IPS-11a (cell line): ENCODE data around the gene CFC1.
"Not testable (repeated sequence)": the region's sequence is repeated elsewhere in the genome, so short reads cannot be mapped to it uniquely, and the experiment has no call there.

ENCODE experiments used
- H3K4me3 ChIP-seq: one replicate; pipeline ENCODE4 v1.5.1; 2013; ENCODE audit warnings: low read depth, low read length, control low read depth

CFC1 gene

DNA sequence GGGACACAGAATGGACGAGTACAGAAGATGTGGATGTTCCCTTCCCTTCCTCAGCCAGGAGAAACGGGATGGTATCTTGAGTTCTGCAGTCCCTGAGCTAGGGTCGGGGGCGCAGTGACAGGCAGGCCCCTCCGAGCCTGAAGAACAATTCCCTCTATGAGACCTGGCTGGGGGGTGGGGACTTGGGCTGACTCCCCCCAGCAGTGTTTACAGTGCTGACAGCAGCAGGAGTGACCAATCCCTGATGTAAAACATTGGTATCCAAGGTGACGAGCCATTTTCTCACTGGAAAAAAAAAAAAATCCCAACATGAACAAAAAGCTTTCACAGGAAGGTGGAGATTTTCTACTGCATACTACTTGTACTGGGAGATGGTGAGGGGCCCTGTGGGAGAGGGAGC lies at the start of gene CFC1:
TSS of gene CFC1 (minus strand) at position 183 of the 400 bp plus-strand sequence. CDS start 288 bp downstream, outside the sequence.
- not testable (repeated sequence) for H3K4me3 ChIP-seq

DNA sequence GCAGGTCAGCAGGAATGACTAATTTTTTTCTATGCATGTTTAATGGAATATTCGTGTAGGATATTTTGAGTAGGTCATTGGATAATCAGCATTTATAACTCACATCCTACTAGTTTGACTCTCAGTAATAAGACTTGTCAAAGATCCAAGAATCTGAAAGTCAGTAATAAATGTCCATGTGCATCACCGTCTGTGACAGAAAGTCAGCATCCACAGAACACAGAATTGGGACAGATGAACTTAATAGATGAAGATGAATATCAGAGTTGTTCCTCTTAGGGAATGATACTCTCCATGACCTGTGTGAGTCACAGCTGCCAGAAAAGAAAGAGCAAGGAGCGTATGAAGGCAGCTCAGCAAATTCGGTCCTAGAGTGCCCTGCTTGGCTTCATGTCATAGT lies 42.3 kb upstream of the CFC1 start:
- H3K4me3 ChIP-seq, result not testable (repeated sequence)

DNA sequence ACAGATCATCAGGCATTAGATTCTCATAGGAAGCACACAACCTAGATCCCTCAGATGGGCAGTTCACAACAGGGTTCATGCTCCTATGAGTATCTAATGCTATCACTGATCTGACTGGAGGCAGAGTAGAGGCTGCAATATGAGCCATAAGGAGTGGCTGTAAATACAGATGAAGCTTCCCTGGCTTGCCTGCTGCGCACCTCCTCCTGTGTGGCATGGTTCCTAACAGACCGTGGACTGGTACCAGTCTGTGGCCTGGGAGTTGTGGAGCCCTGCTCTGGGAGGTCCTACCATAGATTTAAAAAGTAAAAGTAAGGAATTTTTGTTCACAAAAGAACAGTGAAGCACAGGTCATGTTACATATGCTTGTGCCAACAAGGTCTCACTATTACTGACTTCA lies 39.6 kb upstream of the CFC1 start:
- H3K4me3 ChIP-seq, result not testable (repeated sequence)

DNA sequence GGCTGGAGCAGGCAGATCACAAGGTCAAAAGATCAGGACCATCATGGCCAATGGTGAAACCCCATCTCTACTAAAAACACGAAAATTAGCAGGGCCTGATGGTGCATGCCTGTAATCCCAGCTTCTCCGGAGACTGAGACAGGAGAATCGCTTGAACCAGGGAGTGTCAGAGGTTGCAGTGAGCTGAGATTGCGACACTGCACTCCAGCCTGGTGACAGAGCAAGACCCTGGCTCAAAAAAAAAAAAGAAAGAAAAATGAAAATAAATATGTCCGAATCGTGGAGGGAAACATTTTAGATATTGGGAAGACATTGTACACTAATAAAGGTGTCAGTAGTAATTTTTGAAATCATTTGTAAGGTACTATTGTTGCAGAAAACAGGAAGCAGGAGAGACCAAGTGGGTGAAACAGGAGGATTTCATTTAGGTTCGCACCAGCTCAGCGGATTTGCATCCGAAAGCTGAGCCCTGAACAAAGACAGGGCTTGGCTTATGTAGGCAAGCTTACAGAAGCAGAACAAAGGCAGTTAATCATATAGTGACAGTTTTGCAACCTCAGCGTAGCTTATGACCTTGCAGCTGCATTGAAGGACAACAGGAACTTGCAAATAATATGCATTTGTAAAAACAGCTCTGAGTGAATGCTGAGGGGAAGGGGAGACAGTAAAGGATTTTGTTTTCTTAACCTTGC lies 29.6 kb upstream of the CFC1 start:
- H3K4me3 ChIP-seq, result not testable (repeated sequence)

DNA sequence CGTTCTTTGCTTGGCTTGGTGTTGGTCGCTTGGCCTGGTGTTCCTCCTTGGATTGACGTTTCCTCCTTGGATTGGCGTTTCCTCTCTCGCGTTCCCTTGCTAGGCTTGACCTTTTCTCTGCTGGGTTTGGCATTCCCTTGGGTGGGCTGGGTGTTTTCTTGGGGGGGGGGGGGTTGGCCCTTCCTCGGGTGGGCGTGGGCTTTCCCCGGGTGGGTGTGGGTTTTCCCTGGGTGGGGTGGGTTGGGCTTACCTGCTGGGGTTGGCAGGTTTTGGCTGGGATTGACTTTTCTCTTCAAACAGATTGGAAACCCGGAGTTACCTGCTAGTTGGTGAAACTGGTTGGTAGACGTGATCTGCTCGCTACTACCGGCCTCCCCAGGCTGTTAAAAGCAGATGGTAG lies 11.8 kb upstream of the CFC1 start, which contains the start of gene POTEJ:
TSS of gene POTEJ (plus strand) at position 301 of the 400 bp plus-strand sequence. CDS start at position 394, 93 bp downstream.
- not testable (repeated sequence) for H3K4me3 ChIP-seq

DNA sequence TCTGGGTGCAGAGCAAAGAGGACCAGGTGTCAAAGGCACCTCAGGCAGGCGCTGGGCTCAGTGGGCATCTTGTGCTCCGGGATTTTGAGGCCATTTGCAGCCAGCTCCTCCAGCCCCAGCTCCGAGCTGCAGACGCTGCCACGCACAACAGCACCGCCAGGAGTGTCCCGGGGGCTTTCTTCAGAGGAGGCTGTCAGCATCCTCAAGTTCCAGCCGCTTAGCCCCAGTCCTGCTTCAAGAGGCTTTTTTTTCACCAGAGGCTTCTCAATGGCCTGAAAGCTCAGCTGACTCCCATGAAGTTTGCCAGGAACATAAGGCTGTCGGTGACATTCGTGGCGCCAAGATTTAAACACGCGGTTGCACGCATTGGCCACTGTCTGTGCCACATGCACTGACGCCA lies 11.1 kb upstream of the CFC1 start:
- H3K4me3 ChIP-seq, result not testable (repeated sequence)

DNA sequence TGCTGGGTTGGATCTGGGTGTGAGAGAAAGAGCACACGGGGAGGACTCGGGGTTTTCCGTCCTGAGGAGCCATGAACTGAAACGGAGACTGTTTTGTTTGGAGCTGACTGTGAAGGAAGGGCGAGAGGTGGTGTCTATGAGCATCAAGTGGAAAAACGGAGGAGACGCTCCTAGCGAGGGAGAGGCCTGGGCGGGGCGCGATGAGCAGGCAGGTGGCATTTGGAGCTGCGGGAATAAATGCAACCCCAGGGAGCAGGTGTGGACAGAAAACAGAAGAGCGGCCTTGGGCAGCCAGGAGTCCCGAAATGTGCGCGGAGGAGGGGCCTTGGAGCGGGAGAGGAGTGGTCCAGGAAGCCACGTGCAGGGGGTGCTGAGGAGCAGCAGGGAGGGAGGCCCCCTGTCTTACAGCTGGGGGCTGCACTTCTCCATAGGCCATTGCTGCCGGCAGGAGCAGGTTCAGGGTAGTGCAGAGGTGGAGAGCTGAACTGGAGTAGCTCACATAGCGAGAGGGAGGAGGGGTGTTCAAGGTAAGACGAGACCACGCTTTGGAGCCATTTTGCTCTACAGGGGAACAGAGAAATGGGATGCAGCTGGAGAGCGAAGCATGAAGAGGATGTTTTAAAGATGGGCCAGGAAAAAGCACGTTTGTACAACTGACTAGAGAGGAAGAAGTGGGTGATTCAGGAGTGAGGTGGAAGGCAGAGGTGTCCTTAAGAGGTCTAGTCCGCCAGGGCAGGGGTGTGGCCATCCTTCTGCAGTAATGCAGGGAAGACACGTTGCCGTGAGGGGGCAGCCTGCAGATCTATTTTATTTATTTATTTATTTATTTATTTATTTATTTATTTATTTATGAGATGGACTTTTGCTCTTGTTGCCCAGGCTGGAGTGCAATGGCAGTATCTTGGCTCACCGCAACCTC lies 9.9 kb upstream of the CFC1 start:
- H3K4me3 ChIP-seq, result not testable (repeated sequence)

DNA sequence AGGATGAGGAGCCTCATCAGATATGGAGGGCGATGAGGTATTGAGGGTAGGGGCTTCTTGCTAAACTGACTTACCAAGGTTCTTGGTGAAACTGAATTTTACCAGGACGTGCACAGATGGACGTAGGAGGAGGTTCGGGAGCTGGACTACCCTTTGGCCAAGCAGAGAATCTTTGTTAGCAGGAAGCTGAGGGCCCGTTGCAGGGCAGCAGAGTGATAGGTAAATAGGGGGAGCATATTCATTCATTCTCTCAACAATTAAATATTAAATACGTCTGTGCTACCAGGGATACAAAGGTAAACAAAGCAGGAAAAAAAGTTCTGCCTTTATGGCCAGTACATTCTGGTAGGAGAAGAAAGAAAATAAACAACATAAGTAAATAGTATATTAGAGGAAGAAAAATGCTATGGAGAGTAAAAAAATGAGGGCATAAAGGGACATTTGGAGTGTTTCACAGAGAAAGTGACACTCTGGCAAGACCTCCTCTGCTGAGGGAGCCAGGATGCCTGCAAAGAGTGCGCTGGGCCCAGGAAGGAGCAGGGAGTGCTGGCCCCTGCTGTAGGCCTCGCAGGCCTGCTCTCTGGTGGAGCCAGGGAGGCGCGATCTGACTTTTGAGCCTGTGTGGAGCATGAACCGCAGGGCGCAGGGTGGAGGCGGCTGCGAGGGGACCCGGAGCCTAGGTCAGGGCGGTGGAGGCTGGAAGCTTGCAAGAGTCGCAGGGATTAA lies 9.1 kb upstream of the CFC1 start:
- H3K4me3 ChIP-seq, result not testable (repeated sequence)

DNA sequence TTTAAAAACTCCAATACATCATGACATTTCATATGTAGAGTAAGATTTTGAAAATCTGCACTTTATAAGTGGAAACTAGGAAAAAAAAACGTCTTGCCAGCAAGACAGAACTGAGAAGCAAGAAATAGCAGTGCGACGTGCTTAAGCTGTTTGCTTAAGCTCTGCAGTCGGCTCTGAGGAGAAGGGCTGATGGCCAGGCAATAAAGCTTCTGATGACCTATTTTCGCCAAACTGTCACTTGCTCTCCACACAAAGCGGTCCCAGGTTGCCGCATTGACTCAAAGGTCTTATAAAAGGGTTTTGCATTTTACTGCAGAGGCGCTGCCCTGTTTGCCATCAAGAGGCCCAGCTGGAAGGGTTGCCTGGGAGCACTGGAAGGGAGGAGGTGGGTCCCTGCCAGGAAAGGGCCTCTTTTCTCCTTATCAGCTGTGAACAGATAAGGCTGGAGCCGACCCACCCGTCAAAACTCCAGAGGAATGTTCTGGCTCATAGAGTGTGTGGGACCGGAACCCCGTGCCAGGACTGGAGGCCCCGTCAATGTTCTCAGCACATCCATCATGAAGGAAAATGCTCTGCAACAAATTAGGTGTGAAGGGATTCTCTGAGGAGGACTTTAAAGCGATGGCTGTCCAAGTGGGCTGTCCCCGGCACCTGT lies 2.4 kb upstream of the CFC1 start:
- not testable (repeated sequence) for H3K4me3 ChIP-seq

DNA sequence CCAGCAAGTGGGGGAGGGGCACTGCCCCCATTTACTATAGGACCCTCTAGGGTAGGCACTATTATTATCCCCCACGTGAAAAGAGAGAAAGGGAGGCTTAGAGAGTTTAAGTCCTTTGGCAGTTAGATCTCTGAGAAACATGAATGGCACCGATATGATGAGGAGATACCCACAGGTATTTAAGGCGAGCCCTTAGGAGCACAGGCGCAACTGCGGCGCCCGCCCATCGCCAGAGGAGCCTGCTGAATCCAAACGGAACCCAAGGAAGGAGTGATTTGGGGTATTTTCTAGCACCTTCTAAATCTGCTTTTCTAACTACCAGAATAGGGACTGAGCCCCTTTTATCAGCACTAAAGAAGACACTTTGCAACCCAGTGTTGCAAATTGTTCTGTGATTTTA lies 551 bp upstream of the CFC1 start:
- not testable (repeated sequence) for H3K4me3 ChIP-seq

DNA sequence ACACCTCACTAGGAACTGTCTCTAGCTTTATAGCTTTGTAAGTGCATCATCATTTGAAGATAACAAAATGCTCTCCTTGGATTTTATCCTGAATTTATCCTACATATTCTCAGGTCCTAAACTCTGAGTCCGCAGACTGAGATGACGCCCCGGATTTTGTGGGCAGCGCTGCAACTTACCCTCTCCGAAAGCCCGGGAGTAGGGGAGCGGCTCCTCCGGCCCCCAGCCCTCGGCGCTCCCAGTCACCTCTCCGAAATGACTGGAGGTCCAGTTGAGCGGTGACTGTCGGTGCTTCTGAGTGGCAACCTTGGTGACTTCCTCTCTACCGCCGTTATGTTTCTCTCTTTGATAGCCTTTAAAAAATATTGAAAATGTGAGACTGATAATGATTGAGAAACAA lies 912 bp downstream of the CFC1 start:
- not testable (repeated sequence) for H3K4me3 ChIP-seq

DNA sequence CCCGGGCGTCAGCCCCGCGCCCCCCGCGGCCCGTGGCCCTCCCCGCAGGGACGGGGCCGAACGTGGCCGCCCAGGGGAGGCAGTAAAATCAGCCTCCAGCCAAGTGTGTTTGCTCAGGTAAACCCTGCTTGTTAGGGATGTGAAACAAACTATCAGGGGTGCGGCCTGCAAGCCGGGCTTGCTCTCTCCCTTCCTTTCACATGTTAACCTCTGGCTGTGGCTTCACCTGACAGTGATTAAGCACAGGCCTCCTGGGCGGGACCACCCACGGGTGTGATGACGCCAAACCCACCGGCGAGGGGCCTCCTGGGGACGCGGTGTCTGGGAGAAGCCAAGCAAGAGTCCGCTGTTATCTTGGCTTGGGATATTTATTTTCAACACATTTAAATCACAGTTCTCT lies 1.4 kb downstream of the CFC1 start:
- H3K4me3 ChIP-seq, result not testable (repeated sequence)

DNA sequence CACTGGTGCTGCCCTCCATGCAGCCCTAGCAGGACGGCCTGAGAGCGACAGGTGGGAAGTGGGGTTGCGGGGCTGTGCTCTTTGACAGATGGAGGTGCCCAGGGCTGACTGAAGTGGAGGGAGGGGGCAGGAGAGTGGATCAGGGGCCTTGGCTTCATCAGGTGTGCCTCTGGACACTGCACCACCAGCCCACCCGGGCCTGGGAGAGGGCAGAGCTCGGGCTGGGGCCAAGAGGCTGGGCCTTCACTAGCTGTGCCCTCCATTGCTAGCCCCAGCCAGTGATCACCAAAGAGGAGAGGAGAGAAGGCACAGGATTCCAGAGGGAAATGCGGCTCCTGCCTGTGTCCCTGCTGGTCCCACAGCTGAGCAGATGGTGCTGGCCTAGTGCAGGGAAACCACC lies 2.6 kb downstream of the CFC1 start:
- not testable (repeated sequence) for H3K4me3 ChIP-seq

DNA sequence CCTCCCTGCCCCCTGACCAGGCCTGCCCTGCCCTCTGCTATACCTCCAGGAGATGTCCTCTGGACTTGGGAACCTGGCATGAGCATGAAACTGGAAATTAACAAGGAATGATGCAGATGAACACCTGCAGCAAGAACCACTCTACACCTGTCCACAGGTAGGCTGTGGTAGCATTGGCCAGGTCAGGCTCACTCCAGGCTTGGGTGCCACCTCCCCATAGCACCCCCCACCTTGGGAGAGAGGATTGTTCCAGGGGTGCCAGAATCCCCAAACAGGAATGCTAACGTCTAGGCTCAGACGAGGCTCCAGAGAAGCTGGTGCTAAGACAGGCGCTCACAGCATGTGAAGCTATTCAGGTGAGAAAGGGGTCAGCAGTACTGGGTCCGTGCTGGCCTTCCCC lies 5.4 kb downstream of the CFC1 start:
- H3K4me3 ChIP-seq, result not testable (repeated sequence)

DNA sequence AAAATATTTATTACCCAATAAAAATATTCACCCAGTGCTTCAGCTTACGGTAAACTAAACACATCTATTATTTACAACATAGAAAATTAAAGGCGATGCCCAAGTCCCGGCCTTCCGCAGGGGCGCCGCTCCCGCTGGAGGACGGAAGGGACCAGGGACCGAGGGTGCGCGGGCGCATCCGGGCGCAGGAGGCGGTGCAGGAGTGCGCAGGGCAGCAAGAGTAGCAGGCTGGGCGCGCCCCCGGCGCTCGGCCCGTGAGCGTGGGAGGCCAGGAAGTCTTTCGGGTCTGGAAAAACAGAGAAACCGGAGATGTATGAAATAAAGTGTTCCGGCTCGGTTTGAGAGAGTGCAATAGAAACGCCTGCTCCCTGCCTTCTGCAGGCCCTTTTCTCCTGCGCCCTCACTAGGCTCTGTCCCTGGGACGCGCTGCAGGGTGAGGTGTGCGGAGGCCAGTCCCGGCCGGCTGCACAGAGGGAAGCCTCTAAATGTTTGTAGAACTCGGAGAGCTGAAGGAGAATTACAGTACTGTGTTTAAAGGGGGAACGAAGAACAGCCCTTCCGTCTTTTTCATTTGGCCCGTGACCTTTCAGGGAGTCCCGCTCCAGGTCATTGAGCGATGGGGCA lies 6.5 kb downstream of the CFC1 start:
- H3K4me3 ChIP-seq, result not testable (repeated sequence)

DNA sequence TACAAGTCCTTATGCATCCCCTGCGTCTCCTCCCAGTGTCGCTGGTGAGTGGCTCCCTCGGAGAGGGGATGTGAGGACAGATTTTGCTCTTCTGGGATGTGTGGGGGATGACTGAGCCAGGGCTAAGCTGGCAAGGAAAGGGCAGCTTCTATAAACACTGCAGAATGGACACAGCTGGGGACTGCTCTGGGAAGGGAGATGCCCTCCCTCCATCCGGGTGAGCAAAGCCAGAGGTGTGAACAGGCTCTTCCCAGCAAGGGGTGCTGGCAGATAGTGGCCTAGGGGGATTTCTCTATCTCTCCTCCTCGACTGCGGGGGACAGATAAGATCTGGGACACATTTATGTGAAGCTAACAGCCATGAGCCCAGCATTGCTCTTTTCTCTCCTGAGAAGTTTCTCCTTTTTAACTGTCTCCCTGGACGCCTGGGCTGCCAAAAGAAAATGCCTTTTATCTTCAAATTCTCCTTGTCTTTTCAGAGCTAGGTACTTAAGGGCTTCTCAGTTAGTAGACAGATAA lies 8.5 kb downstream of the CFC1 start:
- H3K4me3 ChIP-seq, result not testable (repeated sequence)

DNA sequence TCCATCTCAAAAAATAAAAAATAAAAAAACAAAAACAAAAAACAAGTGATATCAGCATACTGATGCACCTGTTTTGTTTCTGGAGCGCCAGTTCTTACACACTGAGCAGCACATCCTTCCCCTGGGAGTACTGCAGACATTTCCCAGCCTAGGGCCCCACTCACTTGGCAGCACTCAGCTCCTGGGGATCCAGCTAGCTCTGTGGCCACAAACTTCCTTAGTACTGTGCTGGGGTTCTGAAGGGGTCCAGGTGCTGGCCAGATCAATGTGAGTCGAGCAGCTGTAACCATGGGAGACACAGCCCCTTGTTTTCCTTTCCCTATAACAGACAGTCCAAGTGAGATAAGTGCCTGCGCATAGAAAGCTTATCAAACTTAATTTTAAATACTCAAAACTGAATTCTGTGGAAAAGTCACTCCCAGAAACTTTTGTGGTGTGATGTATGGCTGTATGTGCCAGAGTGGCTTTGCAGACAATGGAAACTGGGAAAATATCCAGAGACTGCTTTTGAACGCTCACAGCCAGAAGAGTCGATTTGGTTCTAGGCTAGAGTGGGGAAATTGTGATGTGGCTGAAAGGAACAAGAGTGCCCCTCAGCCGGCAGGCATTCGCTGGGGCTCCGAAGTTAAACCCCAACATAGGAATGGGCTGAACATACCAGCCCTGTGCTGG lies 9.1 kb downstream of the CFC1 start:
- H3K4me3 ChIP-seq, result not testable (repeated sequence)

DNA sequence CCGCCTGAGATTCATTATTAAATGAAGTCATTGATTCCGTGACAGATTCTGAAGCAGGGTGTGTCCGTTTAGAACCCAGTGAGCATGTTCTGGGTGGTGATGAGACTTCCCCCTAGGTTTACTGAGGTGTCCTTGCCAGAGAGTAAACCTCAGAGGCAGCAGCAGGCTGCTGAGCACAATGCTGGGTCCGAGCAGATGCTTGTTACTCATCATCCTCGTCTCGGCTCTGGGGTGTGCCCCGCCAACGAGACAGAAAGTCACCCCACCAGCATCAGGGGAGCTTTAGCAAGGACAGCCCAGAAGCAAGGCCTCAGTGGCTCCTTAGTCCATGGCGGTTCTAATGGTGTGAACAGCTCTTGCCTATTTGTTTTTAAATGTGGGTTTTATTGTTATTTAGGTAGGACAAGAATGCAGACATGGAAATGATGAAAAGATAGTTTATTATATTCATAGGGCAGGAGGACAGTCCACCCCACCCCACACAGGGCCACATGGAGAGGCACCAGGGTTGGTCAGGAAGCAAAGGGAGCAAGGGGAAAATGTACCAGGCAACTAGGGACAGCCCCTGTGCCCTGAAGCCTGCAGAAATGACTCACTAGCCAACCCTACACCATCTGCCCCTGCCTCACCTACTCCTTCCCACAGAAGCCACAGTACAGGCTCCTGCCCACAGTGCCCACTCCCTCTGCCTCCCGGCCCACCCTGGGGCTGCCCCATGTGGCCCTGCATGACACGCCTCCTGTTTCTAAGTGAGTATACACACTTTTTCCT lies 10.5 kb downstream of the CFC1 start:
- H3K4me3 ChIP-seq, result not testable (repeated sequence)

DNA sequence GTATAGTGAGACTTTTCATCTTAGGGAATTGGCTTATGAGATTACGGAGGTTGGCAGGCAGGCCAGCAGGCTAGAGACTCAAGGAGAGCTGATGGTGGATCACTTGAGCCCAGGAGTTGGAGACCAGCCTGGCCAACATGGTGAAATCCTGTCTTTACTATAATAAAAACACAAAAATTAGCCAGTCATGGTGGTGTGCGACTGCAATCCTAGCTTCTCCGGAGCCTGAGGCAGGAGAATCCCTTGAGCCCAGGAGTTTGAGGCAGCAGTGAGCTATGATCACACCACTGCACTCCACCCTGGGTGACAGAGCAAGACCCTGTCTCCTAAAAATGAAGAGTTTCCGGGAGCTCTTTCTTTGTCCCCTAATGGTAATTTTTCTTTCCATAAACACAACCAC lies 14.6 kb downstream of the CFC1 start:
- not testable (repeated sequence) for H3K4me3 ChIP-seq
